ENCODE data around the gene SPHKAP. TPM values are rescaled to one million over a fixed set of nuclear protein-coding genes. Genes with fewer than 3 reads are reported as not detected.
"Not testable (repeated sequence)": the region's sequence is repeated elsewhere in the genome, so short reads cannot be mapped to it uniquely, and the experiment has no call there.

SPHKAP gene, protein sequence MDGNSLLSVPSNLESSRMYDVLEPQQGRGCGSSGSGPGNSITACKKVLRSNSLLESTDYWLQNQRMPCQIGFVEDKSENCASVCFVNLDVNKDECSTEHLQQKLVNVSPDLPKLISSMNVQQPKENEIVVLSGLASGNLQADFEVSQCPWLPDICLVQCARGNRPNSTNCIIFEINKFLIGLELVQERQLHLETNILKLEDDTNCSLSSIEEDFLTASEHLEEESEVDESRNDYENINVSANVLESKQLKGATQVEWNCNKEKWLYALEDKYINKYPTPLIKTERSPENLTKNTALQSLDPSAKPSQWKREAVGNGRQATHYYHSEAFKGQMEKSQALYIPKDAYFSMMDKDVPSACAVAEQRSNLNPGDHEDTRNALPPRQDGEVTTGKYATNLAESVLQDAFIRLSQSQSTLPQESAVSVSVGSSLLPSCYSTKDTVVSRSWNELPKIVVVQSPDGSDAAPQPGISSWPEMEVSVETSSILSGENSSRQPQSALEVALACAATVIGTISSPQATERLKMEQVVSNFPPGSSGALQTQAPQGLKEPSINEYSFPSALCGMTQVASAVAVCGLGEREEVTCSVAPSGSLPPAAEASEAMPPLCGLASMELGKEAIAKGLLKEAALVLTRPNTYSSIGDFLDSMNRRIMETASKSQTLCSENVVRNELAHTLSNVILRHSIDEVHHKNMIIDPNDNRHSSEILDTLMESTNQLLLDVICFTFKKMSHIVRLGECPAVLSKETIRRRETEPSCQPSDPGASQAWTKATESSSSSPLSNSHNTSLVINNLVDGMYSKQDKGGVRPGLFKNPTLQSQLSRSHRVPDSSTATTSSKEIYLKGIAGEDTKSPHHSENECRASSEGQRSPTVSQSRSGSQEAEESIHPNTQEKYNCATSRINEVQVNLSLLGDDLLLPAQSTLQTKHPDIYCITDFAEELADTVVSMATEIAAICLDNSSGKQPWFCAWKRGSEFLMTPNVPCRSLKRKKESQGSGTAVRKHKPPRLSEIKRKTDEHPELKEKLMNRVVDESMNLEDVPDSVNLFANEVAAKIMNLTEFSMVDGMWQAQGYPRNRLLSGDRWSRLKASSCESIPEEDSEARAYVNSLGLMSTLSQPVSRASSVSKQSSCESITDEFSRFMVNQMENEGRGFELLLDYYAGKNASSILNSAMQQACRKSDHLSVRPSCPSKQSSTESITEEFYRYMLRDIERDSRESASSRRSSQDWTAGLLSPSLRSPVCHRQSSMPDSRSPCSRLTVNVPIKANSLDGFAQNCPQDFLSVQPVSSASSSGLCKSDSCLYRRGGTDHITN (N-terminal part only)
- not detected for total RNA-seq

GRCh38 chr2:228181098-228182019 is at the start of gene SPHKAP:
TSS of gene SPHKAP (minus strand) at chr2:228181687. CDS start at chr2:228181598, 89 bp downstream.
- H3K27me3 Mint-ChIP-seq = peaks cover 15% of the 10 kb centered on the region
- POLR2A ChIA-PET = no interaction called here
- H3K4me1 Mint-ChIP-seq = peaks cover 4% of the 10 kb centered on the region
- H3K36me3 Mint-ChIP-seq = peaks cover 4% of the 10 kb centered on the region
- peaks cover 7% of the 10 kb centered on the region for H3K9me3 Mint-ChIP-seq
- no peak for DNase-seq
- H3K27ac Mint-ChIP-seq = peak within 1 kb of the TSS; percentile 34
- ATAC-seq (ENCODE audit: low read depth) = no peak
- no peak within 1 kb of the TSS for H3K4me3 Mint-ChIP-seq

GRCh38 chr2:228227466-228227865 is 46.0 kb upstream of the SPHKAP start:
- H3K36me3 Mint-ChIP-seq = no peaks in the 10 kb centered on the region
- peaks cover 7% of the 10 kb centered on the region for H3K9me3 Mint-ChIP-seq
- ATAC-seq (ENCODE audit: low read depth) (no peak), DNase-seq (no peak)
- H3K27ac Mint-ChIP-seq = no peak overlapping the region
- no peak overlapping the region for H3K4me3 Mint-ChIP-seq
- no peaks in the 10 kb centered on the region for H3K4me1 Mint-ChIP-seq
- no peaks in the 10 kb centered on the region for H3K27me3 Mint-ChIP-seq
- POLR2A ChIA-PET = no interaction called here

GRCh38 chr2:228224410-228224809 is 42.9 kb upstream of the SPHKAP start:
- H3K4me1 Mint-ChIP-seq = no peaks in the 10 kb centered on the region
- H3K9me3 Mint-ChIP-seq = peaks cover 7% of the 10 kb centered on the region
- no peak overlapping the region for H3K4me3 Mint-ChIP-seq
- H3K27me3 Mint-ChIP-seq = no peaks in the 10 kb centered on the region
- POLR2A ChIA-PET = no interaction called here
- ATAC-seq (ENCODE audit: low read depth) (no peak), DNase-seq (no peak)
- H3K36me3 Mint-ChIP-seq = no peaks in the 10 kb centered on the region
- no peak overlapping the region for H3K27ac Mint-ChIP-seq

DNA sequence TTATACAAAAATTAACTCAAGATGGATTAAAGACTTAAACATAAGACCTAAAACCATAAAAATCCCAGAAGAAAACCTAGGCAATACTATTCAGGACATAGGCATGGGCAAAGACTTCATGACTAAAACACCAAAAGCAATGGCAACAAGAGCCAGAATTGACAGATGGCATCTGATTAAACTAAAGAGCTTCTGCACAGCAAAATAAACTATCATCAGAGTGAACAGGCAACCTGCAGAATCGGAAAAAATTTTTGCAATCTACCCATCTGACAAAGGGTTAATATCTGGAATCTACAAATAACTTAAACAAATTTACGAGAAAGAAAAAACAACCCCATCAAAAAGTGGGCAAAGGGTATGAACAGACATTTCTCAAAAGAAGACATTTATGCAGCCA is 37.1 kb upstream of the SPHKAP start:
- H3K9me3 Mint-ChIP-seq; ATAC-seq (ENCODE audit: low read depth); H3K4me3 Mint-ChIP-seq; H3K27ac Mint-ChIP-seq; H3K36me3 Mint-ChIP-seq; H3K27me3 Mint-ChIP-seq; DNase-seq; POLR2A ChIA-PET; H3K4me1 Mint-ChIP-seq: not testable (repeated sequence)

- no peak for DNase-seq
- H3K36me3 Mint-ChIP-seq = no peaks in the 10 kb centered on the region
- H3K27ac Mint-ChIP-seq = no peak overlapping the region
- no peaks in the 10 kb centered on the region for H3K27me3 Mint-ChIP-seq
- POLR2A ChIA-PET = no interaction called here
- no peak overlapping the region for H3K4me3 Mint-ChIP-seq
- H3K4me1 Mint-ChIP-seq = no peaks in the 10 kb centered on the region
- no peak for ATAC-seq (ENCODE audit: low read depth)
- peaks cover 5% of the 10 kb centered on the region for H3K9me3 Mint-ChIP-seq
These were observed 16.0 kb upstream of the SPHKAP start for GRCh38 chr2:228197504-228197903.

GRCh38 chr2:228180181-228181097 is 1.0 kb downstream of the SPHKAP start:
- no peak overlapping the region for H3K4me3 Mint-ChIP-seq
- peaks cover 15% of the 10 kb centered on the region for H3K27me3 Mint-ChIP-seq
- H3K9me3 Mint-ChIP-seq = peaks cover 7% of the 10 kb centered on the region
- H3K36me3 Mint-ChIP-seq = peaks cover 4% of the 10 kb centered on the region
- ATAC-seq (ENCODE audit: low read depth) (no peak), DNase-seq (no peak)
- POLR2A ChIA-PET = no interaction called here
- H3K27ac Mint-ChIP-seq = no peak overlapping the region
- peaks cover 4% of the 10 kb centered on the region for H3K4me1 Mint-ChIP-seq

DNA sequence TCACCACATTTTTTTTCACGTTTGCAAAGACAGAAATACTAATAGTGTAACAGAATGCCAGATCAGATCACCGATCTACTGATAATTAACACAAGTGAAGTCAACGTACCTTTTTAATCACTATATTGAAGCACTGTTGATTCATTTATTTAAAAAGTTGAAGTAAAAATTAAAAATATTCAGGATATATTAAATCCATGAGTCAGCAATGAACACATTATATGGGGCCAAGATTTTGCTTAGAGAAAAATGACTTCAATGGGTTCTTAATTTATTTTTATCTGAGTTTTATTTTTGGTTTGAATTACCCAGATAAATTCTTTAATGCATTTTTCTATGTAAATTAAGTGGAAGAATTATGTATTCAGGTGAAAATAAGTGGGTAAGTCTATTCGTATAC is 14.2 kb downstream of the SPHKAP start:
- ATAC-seq (ENCODE audit: low read depth) = no peak
- H3K36me3 Mint-ChIP-seq = no peaks in the 10 kb centered on the region
- DNase-seq = no peak
- no peaks in the 10 kb centered on the region for H3K4me1 Mint-ChIP-seq
- POLR2A ChIA-PET = no interaction called here
- no peak overlapping the region for H3K4me3 Mint-ChIP-seq
- H3K27ac Mint-ChIP-seq = no peak overlapping the region
- no peaks in the 10 kb centered on the region for H3K27me3 Mint-ChIP-seq
- no peaks in the 10 kb centered on the region for H3K9me3 Mint-ChIP-seq

DNA sequence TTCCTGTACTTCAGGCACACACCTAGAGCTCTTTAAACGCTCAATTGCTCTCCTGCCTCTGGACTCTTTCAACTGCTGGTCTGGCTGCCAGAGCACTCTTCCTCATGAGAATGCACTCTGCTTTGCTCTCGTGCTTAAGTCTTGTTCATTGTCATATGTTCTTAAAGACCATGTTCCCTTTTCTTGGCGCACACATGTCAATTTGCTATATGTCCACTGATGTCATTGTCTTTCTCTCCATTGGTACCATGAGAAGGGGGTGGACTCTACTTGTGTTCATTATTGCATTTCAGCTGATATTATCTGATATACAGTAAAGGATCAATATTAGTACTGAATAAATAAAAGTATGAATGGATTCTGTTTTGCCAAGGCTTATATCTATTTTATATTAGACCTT is 16.8 kb downstream of the SPHKAP start:
- no peak for ATAC-seq (ENCODE audit: low read depth)
- no peaks in the 10 kb centered on the region for H3K4me1 Mint-ChIP-seq
- H3K4me3 Mint-ChIP-seq = no peak overlapping the region
- peaks cover 9% of the 10 kb centered on the region for H3K9me3 Mint-ChIP-seq
- POLR2A ChIA-PET = no interaction called here
- no peak for DNase-seq
- H3K36me3 Mint-ChIP-seq = no peaks in the 10 kb centered on the region
- H3K27me3 Mint-ChIP-seq = no peaks in the 10 kb centered on the region
- H3K27ac Mint-ChIP-seq = no peak overlapping the region

GRCh38 chr2:228157841-228158240 is 23.6 kb downstream of the SPHKAP start:
- Mint-ChIP-seq H3K9me3 (peaks cover 14% of the 10 kb centered on the region), H3K36me3 (no peaks in the 10 kb centered on the region), H3K27ac (no peak overlapping the region), H3K4me1 (no peaks in the 10 kb centered on the region), H3K4me3 (no peak overlapping the region), H3K27me3 (no peaks in the 10 kb centered on the region)
- no peak for DNase-seq
- no peak for ATAC-seq (ENCODE audit: low read depth)
- POLR2A ChIA-PET = no interaction called here

DNA sequence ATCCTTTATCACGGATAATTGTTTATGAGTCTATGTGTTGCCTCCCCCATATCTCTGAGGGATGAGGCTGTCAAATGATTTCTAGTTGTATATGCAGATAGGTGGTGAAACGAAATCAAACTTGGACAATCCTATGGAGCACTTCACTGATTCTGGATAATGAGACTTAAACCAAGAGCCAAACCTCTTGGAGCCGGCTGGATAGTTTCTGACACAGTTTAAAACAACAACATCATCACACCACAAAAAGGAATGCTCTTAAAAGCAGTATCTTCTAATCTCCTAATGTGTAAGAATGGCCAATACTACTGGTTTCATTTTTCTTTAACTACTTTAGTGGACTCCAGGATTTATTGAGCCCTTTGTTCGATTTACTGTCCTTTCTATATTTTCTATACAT is 36.5 kb downstream of the SPHKAP start:
- POLR2A ChIA-PET = no interaction called here
- peaks cover 11% of the 10 kb centered on the region for H3K9me3 Mint-ChIP-seq
- no peak overlapping the region for H3K4me3 Mint-ChIP-seq
- no peak for DNase-seq
- H3K4me1 Mint-ChIP-seq = peaks cover 5% of the 10 kb centered on the region
- H3K27ac Mint-ChIP-seq = no peak overlapping the region
- H3K36me3 Mint-ChIP-seq = no peaks in the 10 kb centered on the region
- ATAC-seq (ENCODE audit: low read depth) = no peak
- peaks cover 2% of the 10 kb centered on the region for H3K27me3 Mint-ChIP-seq

DNA sequence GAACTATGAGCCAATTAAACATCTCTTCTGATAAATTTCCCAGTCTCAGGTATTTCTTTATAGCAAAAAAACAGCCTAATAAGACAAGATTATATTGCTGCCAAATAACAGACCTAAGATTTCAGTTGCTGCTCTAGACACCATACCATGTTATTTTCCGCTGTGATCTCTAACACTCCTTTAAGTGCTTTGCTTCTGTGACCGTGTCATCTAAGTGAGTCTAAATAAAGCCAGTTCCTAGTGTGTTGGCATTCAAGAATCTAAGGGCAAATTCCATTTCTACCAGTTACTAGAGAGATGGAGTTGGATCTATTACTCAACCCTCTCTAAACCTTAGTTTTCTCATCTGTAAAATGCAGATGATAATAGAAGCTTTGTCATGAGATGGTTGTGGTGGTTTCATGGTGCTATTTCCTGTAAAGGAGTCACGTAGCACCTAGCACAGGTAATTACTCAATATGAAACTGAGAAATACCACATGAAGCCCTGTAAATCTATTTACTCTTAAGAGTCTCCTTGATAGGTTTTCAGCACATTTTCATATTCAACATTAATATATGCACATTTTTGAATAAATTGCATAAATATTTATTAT is 40.5 kb downstream of the SPHKAP start:
- peak; percentile 67 for ATAC-seq (ENCODE audit: low read depth)
- H3K36me3 Mint-ChIP-seq = no peaks in the 10 kb centered on the region
- peaks cover 5% of the 10 kb centered on the region for H3K4me1 Mint-ChIP-seq
- peaks cover 2% of the 10 kb centered on the region for H3K27me3 Mint-ChIP-seq
- no peak for DNase-seq
- POLR2A ChIA-PET = no interaction called here
- H3K27ac Mint-ChIP-seq = peak overlapping the region; percentile 76
- peak overlapping the region; percentile 16 for H3K4me3 Mint-ChIP-seq
- peaks cover 9% of the 10 kb centered on the region for H3K9me3 Mint-ChIP-seq
